Loucy (cell line): ENCODE results near the gene CACTIN.

Experiments
- EZH2phosphoT487 ChIP-seq: fragments of 200-600 bp; IDR thresholded peaks from 2 replicates; pipeline ENCODE4 v1.6.1; 2018; ENCODE audit warnings: antibody characterized with exemption, mild to moderate bottlenecking, moderate library complexity, borderline replicate concordance
- TF ChIP-seq, protein P1 (sequence below): fragments of 200-600 bp; sonication (generic); conservative IDR thresholded peaks from 2 replicates; pipeline ENCODE4 v1.5.1; 2014; ENCODE audit warnings: mild to moderate bottlenecking, antibody characterized with exemption, low read length

DNA sequence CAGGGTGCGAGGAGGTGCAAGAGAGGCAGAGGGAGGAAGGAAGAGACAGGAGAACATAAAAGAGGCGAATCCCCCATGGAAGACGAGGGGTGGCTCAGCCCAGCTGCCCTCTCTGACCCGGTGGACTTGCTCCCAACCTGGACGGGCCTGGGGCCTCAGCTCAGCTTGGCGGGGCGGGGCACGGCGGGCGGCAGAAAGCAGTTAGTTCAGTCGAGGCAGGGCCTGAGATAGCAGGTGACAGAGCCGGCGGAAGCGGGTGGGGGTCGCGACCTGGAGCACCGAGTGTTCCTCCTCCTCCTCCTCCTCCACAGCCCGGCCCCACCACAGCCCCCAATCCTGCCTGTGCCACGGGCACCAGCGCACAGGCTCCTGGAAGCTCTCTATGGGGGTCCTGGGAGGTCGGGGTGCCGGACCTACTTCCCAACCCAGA is 7.0 kb upstream of the CACTIN start:
- no peak for TF ChIP-seq EZH2phosphoT487
- TF ChIP-seq, protein P1, sequence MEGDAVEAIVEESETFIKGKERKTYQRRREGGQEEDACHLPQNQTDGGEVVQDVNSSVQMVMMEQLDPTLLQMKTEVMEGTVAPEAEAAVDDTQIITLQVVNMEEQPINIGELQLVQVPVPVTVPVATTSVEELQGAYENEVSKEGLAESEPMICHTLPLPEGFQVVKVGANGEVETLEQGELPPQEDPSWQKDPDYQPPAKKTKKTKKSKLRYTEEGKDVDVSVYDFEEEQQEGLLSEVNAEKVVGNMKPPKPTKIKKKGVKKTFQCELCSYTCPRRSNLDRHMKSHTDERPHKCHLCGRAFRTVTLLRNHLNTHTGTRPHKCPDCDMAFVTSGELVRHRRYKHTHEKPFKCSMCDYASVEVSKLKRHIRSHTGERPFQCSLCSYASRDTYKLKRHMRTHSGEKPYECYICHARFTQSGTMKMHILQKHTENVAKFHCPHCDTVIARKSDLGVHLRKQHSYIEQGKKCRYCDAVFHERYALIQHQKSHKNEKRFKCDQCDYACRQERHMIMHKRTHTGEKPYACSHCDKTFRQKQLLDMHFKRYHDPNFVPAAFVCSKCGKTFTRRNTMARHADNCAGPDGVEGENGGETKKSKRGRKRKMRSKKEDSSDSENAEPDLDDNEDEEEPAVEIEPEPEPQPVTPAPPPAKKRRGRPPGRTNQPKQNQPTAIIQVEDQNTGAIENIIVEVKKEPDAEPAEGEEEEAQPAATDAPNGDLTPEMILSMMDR: no peak
